GM10266 (cell line): ENCODE data around the gene SIPA1L2.

Experiments
- DNase-seq: peaks from one replicate; pipeline ENCODE4 v3.0.0; 2012; ENCODE audit errors: extremely low spot score
- CTCF ChIP-seq: IDR thresholded peaks from 2 replicates; pipeline ENCODE4 v1.5.1; 2012; ENCODE audit warnings: mild to moderate bottlenecking, low read depth; ENCODE audit not compliant: control insufficient read depth, insufficient read depth; ENCODE audit errors: missing control alignments

SIPA1L2 gene

GRCh38 chr1:232630047-232630893 lies at the start of gene SIPA1L2:
TSS of gene SIPA1L2 (minus strand) at chr1:232630133. CDS start at chr1:232515339, 114,794 bp downstream.
- DNase-seq: peak; percentile 100
- peak; percentile 46 for TF ChIP-seq CTCF

GRCh38 chr1:232678185-232678886 lies 48.4 kb upstream of the SIPA1L2 start:
- no peak for TF ChIP-seq CTCF
- no peak for DNase-seq

- TF ChIP-seq CTCF: no peak
- DNase-seq: no peak
Measured at GRCh38 chr1:232676307-232676706, 46.4 kb upstream of the SIPA1L2 start.

GRCh38 chr1:232675898-232676297 lies 46.0 kb upstream of the SIPA1L2 start:
- TF ChIP-seq CTCF: no peak
- no peak for DNase-seq

GRCh38 chr1:232675260-232675659 lies 45.3 kb upstream of the SIPA1L2 start:
- no peak for DNase-seq
- no peak for TF ChIP-seq CTCF

GRCh38 chr1:232673256-232673655 lies 43.3 kb upstream of the SIPA1L2 start:
- no peak for TF ChIP-seq CTCF
- no peak for DNase-seq
